ENCODE results near the gene TBC1D5.

Gene TBC1D5

DNA sequence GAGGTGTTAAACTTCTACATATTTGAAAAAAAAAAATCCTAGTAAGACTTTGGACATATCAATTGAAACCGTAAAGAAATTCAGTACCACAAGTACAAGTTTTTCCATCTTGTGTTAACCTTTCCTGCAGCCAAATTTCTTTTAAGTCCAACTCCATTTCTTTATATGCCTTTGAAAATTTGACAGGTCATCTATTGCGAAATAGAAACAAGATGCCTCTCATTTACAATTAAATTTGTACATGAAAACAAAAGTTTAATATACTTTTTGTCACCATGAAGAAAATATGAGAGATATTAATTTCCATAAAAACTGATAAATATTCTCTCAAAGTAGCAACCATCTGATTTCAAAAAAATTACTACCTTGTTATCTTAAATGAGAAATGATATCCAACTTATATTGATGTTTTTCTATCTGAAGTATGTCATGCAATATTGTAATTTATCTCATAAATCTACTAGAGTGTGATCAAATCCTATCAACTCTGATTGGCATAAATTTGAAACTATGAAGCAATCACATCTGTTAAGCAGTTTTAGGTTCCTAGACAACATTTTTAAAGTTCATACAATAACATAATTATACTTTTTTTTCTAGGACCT is 68.2 kb downstream of the TBC1D5 start:
- no peak for TF ChIP-seq GATA3 (IDR thresholded peaks at IDR 0.05; ENCODE audit: low read depth, low read length)
- no peak for TF ChIP-seq GATA2 (IDR thresholded peaks at IDR 0.05; ENCODE audit: low read depth, low read length)

DNA sequence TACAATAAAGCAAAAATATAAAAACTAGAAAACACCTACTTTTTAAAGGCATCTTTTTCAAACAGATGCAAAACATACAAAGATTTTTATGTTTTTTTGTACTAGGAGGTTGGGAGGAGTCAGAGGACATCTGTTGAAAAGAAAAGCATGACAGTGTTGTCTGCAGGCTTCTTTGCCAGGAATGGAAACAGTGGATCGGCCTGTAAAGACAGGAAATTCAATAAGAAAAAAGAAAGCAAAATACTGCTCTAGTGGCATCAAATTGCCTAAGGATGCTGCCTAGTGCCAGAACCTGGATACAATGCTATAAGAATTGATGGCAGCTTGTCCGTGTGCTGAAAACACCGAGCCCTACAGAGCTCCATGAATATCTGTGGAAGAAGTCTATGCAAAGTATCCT is 69.9 kb downstream of the TBC1D5 start:
- no peak for TF ChIP-seq GATA2 (IDR thresholded peaks at IDR 0.05; ENCODE audit: low read depth, low read length)
- TF ChIP-seq GATA3 (IDR thresholded peaks at IDR 0.05; ENCODE audit: low read depth, low read length) = no peak

DNA sequence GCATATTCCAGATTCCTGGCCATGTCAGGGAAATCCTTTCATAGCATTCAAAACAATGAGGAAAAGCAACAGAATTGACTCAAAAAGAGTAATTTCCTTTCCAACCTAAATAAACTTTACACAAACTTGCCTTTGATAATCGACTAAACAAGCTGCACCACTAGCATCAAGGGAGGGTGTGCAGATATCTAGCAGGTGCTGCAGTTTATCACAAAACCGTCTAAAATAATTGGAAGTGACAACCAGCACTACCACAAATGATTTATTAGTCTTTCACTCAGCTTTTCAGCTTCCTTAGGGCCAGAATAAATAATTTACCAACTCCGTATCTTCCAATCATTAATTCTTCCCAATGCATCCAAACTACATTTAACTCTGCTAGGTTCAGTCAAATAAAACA is 71.7 kb downstream of the TBC1D5 start:
- TF ChIP-seq GATA3 (IDR thresholded peaks at IDR 0.05; ENCODE audit: low read depth, low read length) (no peak), GATA2 (IDR thresholded peaks at IDR 0.05; ENCODE audit: low read depth, low read length) (no peak)

DNA sequence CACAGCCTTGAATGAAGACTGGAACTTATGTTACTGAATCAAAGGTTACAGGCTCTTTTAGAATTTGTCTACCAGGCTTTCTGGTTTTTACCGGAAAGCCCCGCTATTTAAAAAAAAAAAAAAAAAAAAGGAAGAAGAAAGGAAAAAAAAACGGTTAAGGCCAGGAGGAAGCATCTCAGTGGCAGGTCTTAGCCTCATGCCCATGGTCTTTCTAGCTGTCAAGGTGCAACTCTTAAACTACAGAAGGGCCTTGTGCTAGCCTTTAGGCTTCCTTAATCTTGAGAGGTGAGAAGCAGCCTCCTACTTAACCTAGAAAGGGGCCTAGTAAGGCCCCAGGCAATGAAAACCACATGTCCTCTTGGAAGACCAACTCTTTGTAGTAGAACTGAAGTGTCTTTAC is 77.5 kb downstream of the TBC1D5 start:
- no peak for TF ChIP-seq GATA2 (IDR thresholded peaks at IDR 0.05; ENCODE audit: low read depth, low read length)
- no peak for TF ChIP-seq GATA3 (IDR thresholded peaks at IDR 0.05; ENCODE audit: low read depth, low read length)

DNA sequence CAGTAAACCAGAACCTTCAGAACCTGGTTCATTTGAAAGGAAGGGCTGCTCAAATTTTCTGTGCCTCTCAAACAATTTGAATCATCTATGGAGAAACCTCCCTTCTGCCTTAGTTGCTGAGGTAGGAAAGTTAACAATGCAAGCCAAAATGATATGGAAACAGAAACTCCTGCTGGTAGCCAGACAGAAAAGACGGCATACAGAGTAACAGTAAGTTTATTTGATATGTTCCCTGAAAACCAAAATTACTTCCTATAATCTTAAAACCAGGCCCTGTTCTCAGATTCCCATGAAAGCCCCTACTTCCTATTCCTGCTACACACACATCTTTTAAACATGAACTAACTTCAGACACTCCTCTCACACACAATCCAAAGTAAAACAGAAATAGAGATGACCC is 86.2 kb downstream of the TBC1D5 start:
- TF ChIP-seq GATA3 (IDR thresholded peaks at IDR 0.05; ENCODE audit: low read depth, low read length) (no peak), GATA2 (IDR thresholded peaks at IDR 0.05; ENCODE audit: low read depth, low read length) (no peak)

DNA sequence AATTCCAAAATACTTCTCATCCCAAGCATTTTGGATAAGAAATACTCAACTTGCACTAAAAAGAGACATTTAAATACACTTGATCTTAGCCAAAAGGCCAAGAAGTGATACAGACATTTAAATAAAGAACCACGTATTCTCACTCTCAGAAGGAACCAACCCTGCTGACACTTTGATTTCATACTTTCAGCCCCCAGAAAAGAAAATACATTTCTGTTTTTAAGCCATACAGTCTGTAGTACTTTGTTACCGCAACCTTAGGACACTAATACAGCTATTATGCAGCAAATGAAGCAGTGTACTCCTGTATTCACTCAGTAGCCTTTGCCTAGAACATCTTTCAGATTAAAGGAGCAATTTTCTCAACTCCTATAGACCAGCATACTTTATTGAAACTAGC is 86.7 kb downstream of the TBC1D5 start:
- TF ChIP-seq GATA3 (IDR thresholded peaks at IDR 0.05; ENCODE audit: low read depth, low read length) (no peak), GATA2 (IDR thresholded peaks at IDR 0.05; ENCODE audit: low read depth, low read length) (no peak)

DNA sequence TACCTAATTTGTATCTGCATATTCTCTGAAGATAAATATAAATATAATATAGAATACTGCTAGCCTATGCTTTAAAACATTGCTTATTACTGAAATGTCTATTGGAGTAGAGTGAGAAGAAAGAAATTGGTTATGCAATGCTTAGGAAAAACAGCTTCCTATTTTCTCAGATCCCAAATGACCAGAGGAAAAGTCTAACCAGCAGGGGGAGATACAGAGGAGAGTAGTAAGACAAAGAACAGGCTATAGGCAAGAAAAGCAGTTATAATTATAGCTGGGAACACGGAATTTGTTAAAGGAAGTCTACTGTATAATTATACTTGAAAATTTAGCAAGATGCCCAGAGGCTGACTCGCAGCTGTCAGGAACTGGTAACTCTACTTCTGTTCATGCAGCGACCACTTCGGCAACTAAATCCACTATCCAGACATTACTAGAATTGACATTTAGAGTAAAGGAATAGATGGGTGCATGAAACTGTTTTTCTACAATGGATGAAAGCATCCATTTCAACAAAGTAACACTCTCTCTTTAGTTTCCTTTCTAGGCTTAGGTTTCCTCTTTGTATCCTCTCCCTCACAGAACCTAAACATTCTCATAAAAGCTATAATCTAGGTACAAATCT is 97.2 kb downstream of the TBC1D5 start:
- no peak for TF ChIP-seq GATA3 (IDR thresholded peaks at IDR 0.05; ENCODE audit: low read depth, low read length)
- no peak for TF ChIP-seq GATA2 (IDR thresholded peaks at IDR 0.05; ENCODE audit: low read depth, low read length)

DNA sequence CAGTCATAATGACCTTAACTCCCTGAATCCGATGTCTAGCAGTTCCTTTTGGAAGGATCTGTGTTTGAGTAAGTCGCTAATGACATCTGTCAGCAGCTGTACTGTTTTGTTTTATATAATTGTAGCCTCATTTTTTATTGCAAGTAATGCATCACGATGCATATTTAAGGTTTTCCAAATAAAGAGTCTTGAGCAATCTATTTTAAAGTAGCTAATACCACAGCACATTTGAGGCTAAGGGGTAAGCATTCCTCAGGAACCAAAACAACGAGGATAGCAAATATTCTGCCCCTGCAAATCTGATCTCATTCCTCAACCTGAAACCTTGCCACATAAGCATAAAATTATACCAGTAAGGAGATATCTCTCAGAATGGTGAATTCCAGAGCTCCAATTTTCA is 98.7 kb downstream of the TBC1D5 start:
- TF ChIP-seq GATA2 (IDR thresholded peaks at IDR 0.05; ENCODE audit: low read depth, low read length) (no peak), GATA3 (IDR thresholded peaks at IDR 0.05; ENCODE audit: low read depth, low read length) (no peak)

DNA sequence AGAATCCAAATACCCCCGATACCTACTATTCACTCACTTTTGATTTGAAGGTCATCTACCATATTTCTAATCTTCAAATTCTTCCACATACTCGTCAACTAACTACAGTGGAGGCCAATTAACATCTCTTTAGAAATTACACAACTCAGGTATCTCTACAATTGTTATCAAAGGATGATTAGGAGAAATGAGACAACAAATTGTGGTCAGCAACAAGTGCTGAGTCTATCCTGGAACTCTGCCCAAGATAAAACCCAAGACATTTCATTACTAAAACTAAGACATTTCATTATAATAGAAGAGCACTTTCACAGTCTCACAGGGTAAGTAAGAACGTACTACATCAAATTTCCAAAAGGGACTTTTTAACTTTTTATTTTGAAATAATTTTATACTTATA is 100.0 kb downstream of the TBC1D5 start:
- TF ChIP-seq GATA3 (IDR thresholded peaks at IDR 0.05; ENCODE audit: low read depth, low read length) (no peak), GATA2 (IDR thresholded peaks at IDR 0.05; ENCODE audit: low read depth, low read length) (no peak)

DNA sequence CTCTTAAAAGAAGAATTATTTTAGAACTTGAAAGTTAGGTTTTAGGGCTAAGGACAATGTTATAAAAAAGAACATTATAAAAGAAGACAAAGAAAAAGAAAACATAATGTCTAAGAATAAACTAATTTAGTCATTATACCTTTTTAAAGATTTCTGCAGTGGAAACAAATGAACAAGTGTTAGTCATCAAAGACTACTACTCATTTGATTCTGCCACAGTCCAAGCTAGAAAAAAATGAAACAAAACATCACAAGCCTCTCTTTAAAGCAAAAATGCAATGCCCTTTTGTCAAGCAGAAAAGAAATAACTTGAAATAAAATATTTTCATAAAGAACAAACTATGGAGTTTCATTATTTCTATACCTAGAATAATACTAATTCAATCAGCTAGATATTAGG is 102.0 kb downstream of the TBC1D5 start:
- TF ChIP-seq GATA3 (IDR thresholded peaks at IDR 0.05; ENCODE audit: low read depth, low read length) (no peak), GATA2 (IDR thresholded peaks at IDR 0.05; ENCODE audit: low read depth, low read length) (no peak)

DNA sequence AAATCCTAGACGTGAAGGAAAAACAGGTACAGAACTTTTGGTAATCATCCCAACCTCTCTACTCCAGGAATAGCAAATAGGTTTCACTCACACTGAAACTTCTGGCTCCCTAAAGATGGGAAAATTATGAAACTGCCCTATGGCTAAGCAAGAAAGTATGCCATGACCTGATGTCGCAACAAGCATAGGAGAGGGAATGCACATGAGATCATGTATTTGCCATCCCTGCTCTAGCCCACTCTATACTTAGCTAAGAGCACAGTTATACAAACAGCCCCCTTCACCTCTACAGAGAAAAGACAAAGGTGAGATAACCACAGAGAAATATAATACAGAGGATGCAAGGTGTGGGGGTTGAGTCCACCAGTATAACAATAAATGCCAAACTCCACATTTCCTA is 102.7 kb downstream of the TBC1D5 start:
- TF ChIP-seq GATA3 (IDR thresholded peaks at IDR 0.05; ENCODE audit: low read depth, low read length) (no peak), GATA2 (IDR thresholded peaks at IDR 0.05; ENCODE audit: low read depth, low read length) (no peak)

DNA sequence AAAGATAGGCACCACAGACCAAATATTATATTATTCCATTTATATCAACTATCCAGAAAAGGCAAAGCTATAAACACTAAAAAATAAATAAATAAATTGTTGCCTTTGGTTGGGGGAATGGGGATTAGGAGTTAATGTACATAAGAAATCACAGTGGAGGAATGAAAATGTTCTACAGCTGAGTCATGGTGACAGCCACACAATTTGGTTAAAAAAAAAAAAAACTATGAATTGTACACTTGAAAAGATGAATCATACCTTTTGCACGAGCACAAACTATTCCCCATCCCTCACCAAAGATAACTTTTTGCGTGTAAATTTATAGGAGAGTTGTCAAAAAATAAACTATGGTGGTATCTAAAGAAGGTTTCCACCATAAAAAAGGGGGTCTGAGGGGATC is 103.2 kb downstream of the TBC1D5 start:
- no peak for TF ChIP-seq GATA3 (IDR thresholded peaks at IDR 0.05; ENCODE audit: low read depth, low read length)
- TF ChIP-seq GATA2 (IDR thresholded peaks at IDR 0.05; ENCODE audit: low read depth, low read length) = no peak

DNA sequence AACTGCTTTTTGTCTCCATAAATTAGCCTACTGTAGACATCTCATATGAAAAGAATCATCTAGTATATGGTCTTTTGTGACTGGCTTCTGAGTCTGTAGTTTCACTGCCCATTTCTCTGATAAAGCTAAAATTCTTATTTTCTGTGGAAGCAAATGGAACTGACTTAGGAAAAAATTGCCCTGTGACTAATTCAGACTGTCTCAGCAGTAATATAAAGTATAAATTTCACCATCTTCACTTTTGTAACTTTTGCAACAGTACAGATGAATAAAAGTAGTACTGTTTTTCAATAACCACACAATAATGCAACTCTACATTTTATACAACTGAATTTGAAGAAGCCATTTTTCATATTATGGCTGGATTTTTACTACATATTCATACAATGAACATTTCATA is 104.1 kb downstream of the TBC1D5 start:
- TF ChIP-seq GATA2 (IDR thresholded peaks at IDR 0.05; ENCODE audit: low read depth, low read length) = no peak
- TF ChIP-seq GATA3 (IDR thresholded peaks at IDR 0.05; ENCODE audit: low read depth, low read length) = no peak

DNA sequence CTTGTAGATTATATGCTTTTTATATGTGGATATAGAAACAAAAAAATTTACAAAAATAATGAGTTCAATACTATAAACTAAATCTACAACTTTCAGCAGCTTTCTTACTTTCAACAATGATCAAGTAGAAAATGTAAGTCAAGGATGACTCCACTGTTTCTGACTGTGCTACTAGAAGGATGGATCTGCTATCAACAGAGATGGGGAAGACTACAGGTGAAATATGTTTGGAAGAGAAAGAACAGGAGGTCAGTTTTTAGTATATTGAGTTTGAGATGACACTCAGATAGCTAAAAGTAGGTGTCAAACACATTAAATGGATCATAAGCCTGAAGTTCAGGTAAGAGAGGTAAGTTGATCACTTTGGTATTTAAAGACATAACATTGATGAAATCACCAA is 107.5 kb downstream of the TBC1D5 start:
- TF ChIP-seq GATA2 (IDR thresholded peaks at IDR 0.05; ENCODE audit: low read depth, low read length) (no peak), GATA3 (IDR thresholded peaks at IDR 0.05; ENCODE audit: low read depth, low read length) (no peak)

DNA sequence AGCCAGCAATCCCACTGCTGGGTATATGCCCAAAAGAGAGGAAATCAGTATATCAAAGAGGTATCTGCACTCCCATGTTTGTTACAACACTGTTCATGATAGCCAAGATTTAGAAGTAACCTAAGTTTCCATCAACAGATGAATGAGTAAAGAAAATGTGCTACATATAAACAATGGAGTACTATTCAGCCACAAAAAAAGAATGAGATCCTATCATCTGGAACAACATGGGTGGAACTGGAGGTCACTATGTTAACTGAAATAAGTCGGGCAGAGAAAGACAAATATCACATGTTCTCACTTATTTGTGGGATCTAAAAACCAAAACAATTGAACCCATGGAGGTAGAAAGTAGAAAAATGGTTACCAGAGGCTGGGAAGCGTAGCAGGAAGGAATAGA is 108.2 kb downstream of the TBC1D5 start:
- no peak for TF ChIP-seq GATA3 (IDR thresholded peaks at IDR 0.05; ENCODE audit: low read depth, low read length)
- no peak for TF ChIP-seq GATA2 (IDR thresholded peaks at IDR 0.05; ENCODE audit: low read depth, low read length)
